HG03354 (cell line): ENCODE measurements around the gene PRDM8.

ENCODE experiments used
- ATAC-seq: cut with Tn5 transposase; IDR thresholded peaks from one replicate; pipeline ENCODE4 v1.9.1; 2021; ENCODE audit warnings: mild to moderate bottlenecking; ENCODE audit not compliant: unreplicated experiment, poor library complexity, severe bottlenecking

The PRDM8 gene

GRCh38 chr4:80253510-80253909, 56.2 kb downstream of the PRDM8 start:
- ATAC-seq: no peak
